Esophagus squamous epithelium (tissue), 5 donors: ENCODE results near the gene TMEM256. TPM values are rescaled to one million over a fixed set of nuclear protein-coding genes. Genes with fewer than 3 reads are reported as not detected.
A peak's percentile ranks its signal among the peaks of the same experiment; 100 is the strongest.

Source experiments
- DNase-seq: peaks from one replicate; lab custom pipeline; 2025; lab: John Stamatoyannopoulos, UW
- H3K27ac ChIP-seq, 4 donors: fragments of 200-600 bp; sonication (generic); one replicate each; pipeline ENCODE4 v1.5.1; 2016 to 2019; ENCODE audit warnings: mild to moderate bottlenecking in 1 of 4
- H3K27me3 ChIP-seq, 4 donors: fragments of 200-600 bp; sonication (generic); 1 replicate in 3 of 4; 2 replicates in 1 of 4; pipeline versions ENCODE4 v1.5.1 to v1.6.0; 2017 to 2021; ENCODE audit warnings: antibody characterized with exemption in 1 of 4
- H3K36me3 ChIP-seq, 3 donors: fragments of 200-600 bp; sonication (generic); one replicate each; pipeline ENCODE4 v1.5.1; 2016 to 2019
- H3K4me1 ChIP-seq, 3 donors: fragments of 200-600 bp; sonication (generic); one replicate each; pipeline ENCODE4 v1.5.1; 2017 to 2019
- H3K4me3 ChIP-seq, 4 donors: fragments of 200-600 bp; sonication (generic); 1 replicate in 3 of 4; 2 replicates in 1 of 4; pipeline ENCODE4 v1.5.1; 2016 to 2019; ENCODE audit warnings: mild to moderate bottlenecking in 2 of 4, moderate library complexity in 1 of 4
- H3K9me3 ChIP-seq, 3 donors: fragments of 200-600 bp; sonication (generic); one replicate each; pipeline ENCODE4 v1.5.1; 2016 to 2019
- POLR2A ChIP-seq, 4 donors: fragments of 450-650 bp; IDR thresholded peaks; one replicate each; pipeline ENCODE4 v1.6.1; 2017; ENCODE audit warnings: antibody characterized with exemption in 4 of 4, mild to moderate bottlenecking in 4 of 4, moderate library complexity in 3 of 4
- WGBS, 2 donors: methylation state at CpG; one replicate each; pipeline ENCODE4 v1.1.5; 2018; 5-methylcytosine and 5-hydroxymethylcytosine counted together
- intact Hi-C: fragments of 100-400 bp; cut with DNase I; formaldehyde crosslinking; loops from one replicate; pipeline ENCODE4 v1.15.0; 2022
- total RNA-seq, 4 donors: library from RNA; depleted of rRNA; stranded (reverse); fragments of >200 nt; gene quantifications; one replicate each; pipeline ENCODE4 v1.1.0, GENCODE V29; 2016
- TF ChIP-seq, protein P1 (sequence below), 6 experiments: fragments of 450-650 bp in 4 of 6; fragments of 200-600 bp in 2 of 6; sonication (generic) in 2 of 6; IDR thresholded peaks; one replicate each; pipeline ENCODE4 v1.5.1; 2016 to 2019; ENCODE audit warnings: antibody characterized with exemption in 6 of 6, mild to moderate bottlenecking in 4 of 6, moderate library complexity in 4 of 6
- donor health status: DM: yes; HTN: yes; CAD: no.

TMEM256 gene
- total RNA-seq, 4 donors from 2014 or later: 27.9 to 88.0 (median 66.7) TPM

DNA sequence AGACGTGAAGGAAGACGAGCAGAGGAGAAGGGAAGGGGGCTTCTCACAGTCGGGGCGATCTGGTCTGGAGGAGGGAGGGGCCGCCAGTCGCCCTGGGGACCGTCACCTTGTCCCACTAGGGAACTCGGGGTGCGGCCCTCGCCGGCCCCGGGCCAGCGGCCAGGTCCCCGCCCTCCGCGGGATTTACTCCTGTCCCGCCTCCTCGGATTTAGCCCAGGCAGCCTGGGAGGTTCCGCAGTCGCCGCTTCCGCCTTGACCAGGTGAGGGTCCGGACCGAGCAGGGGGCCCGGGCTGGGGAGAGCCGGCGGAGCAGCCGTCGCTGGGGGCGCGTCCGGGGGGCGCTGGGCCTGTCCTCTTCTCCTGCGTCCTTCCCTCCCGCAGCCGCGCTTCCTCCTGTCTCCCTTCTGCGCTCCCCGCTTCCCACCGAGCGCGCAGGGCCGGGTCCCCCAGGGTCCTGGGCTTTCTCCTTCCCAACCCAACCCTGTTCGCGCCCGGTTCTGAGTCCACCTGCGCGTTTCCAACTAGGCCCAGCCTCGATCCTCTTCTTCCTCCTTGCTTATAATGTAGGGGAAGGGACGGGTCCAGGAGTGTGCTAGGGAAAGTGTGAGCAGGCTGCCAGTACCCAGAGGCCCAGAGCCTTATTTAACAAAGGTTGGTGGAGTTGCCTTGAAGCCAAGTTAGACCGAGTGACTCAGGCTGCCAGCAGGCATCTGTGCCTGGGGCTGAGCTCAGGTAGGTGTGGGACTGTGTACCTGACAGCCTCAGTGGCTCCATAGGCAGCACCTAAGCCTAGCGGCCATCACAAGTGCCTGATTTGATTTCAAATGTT is 22.8 kb downstream of the TMEM256 start, which contains the start of gene TNK1:
TSS of gene TNK1 (plus strand) at position 235 of the 829 bp plus-strand sequence. CDS start 1,838 bp downstream, outside the sequence.
- peak in 2 of 4 donors; percentile 58 to 65 for TF ChIP-seq POLR2A (IDR thresholded peaks at IDR 0.05)
- TF ChIP-seq, protein P1, sequence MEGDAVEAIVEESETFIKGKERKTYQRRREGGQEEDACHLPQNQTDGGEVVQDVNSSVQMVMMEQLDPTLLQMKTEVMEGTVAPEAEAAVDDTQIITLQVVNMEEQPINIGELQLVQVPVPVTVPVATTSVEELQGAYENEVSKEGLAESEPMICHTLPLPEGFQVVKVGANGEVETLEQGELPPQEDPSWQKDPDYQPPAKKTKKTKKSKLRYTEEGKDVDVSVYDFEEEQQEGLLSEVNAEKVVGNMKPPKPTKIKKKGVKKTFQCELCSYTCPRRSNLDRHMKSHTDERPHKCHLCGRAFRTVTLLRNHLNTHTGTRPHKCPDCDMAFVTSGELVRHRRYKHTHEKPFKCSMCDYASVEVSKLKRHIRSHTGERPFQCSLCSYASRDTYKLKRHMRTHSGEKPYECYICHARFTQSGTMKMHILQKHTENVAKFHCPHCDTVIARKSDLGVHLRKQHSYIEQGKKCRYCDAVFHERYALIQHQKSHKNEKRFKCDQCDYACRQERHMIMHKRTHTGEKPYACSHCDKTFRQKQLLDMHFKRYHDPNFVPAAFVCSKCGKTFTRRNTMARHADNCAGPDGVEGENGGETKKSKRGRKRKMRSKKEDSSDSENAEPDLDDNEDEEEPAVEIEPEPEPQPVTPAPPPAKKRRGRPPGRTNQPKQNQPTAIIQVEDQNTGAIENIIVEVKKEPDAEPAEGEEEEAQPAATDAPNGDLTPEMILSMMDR (IDR thresholded peaks at IDR 0.05): peak in 1 of 6 experiments; percentile 28
- Histone ChIP-seq H3K4me1 (peaks cover 20 to 53% (median 31%) of the 10 kb centered on the region in 3 donors), H3K9me3 (peaks cover 0 to 5% (median 0%) of the 10 kb centered on the region in 3 donors), H3K27ac (peak within 1 kb of the TSS; percentile 81 to 89 (median 85)), H3K27me3 (peaks cover 0 to 5% (median 0%) of the 10 kb centered on the region in 4 donors), H3K4me3 (peak within 1 kb of the TSS; percentile 49 to 73 (median 68)), H3K36me3 (peaks cover 0 to 33% (median 0%) of the 10 kb centered on the region in 3 donors)
- intact Hi-C loops: no loop called here
- DNase-seq: no peak
- WGBS, 2 donors: 3 to 5% methylated on average over 4 to 34 of the region's 52 CpGs

DNA sequence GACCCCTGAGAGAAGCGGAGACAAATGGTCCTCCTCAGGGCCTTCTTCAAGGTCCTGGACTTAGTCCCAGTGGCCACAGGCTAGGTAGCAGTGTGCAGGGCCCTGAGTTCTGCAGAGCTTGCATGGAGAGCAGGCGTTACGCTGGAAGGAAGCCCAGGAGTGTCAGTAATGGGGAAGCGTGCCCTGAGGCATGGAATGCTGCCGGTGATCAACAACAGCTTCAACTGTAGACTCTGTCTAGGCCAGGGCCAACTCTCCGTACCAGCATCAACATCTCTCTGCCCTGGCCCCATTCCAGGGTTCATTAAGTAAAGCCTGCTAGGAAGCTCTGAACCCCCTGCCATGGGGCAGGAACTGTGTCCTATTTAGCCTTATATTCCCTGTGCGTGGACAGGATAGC is 23.6 kb downstream of the TMEM256 start:
- intact Hi-C loops: no loop called here
- H3K9me3 ChIP-seq: peaks cover 0 to 5% (median 0%) of the 10 kb centered on the region in 3 donors
- H3K4me3 ChIP-seq: peak overlapping the region; percentile 49 to 73 (median 68)
- no peak for DNase-seq
- H3K36me3 ChIP-seq: peaks cover 0 to 25% (median 0%) of the 10 kb centered on the region in 3 donors
- WGBS, 2 donors: 20% methylated on average over 2 of the region's 7 CpGs; no CpG with 5 or more reads in 1 of the 2 donors
- peaks cover 20 to 53% (median 31%) of the 10 kb centered on the region in 3 donors for H3K4me1 ChIP-seq
- TF ChIP-seq, protein P1 (IDR thresholded peaks at IDR 0.05): no peak
- TF ChIP-seq POLR2A (IDR thresholded peaks at IDR 0.05): no peak
- peak overlapping the region; percentile 81 to 89 (median 85) for H3K27ac ChIP-seq
- H3K27me3 ChIP-seq: peaks cover 0 to 5% (median 0%) of the 10 kb centered on the region in 4 donors

DNA sequence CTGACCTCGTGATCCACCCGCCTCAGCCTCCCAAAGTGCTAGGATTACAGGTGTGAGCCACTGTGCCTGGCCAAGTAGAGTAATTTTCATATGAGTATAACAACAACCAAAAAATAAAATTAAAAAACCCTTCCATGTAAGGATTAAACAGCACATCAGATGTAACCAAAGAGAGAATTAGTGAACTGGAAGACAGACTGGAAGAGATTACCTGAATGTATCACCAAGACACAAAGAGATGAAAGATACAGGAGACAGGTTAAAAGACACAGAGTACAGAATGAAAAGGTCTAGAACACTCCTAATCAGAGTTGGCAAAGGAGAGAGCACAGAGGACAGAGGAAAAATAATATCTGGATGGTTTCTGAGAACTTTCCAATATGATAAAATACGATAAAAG is 24.8 kb downstream of the TMEM256 start:
- DNase-seq: no peak
- Histone ChIP-seq H3K27ac (no peak overlapping the region), H3K36me3 (peaks cover 0 to 13% (median 0%) of the 10 kb centered on the region in 3 donors), H3K9me3 (peaks cover 0 to 5% (median 0%) of the 10 kb centered on the region in 3 donors), H3K27me3 (peaks cover 0 to 5% (median 0%) of the 10 kb centered on the region in 4 donors), H3K4me3 (no peak overlapping the region), H3K4me1 (peaks cover 19 to 45% (median 30%) of the 10 kb centered on the region in 3 donors)
- TF ChIP-seq, protein P1 (IDR thresholded peaks at IDR 0.05): no peak
- TF ChIP-seq POLR2A (IDR thresholded peaks at IDR 0.05): no peak
- WGBS, 2 donors: 91 to 97% methylated on average over 3 of the region's 3 CpGs
- intact Hi-C loops: no loop called here

DNA sequence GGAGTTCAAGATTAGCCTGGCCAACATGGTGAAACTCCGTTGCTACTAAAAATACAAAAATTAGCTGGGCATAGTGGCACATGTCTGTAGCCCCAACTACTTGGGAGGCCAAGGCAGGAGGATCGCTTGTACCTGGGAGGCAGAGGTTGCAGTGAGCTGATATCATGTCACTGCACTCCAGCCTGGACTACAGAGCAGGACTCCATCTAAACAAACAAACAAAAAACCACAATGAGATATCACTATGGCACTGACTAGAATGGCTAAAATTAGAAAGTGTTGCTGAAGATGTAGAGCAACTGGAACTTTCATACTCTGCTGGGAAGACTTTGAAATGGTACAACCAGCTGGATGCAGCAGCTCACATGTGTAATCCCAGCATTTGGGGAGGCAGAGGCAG is 29.5 kb downstream of the TMEM256 start:
- Histone ChIP-seq H3K9me3 (peaks cover 0 to 5% (median 0%) of the 10 kb centered on the region in 3 donors), H3K4me1 (no peaks in the 10 kb centered on the region), H3K4me3 (no peak overlapping the region), H3K36me3 (no peaks in the 10 kb centered on the region), H3K27me3 (no peaks in the 10 kb centered on the region), H3K27ac (no peak overlapping the region)
- 83 to 88% methylated on average over 2 of the region's 2 CpGs for WGBS, 2 donors
- TF ChIP-seq, protein P1 (IDR thresholded peaks at IDR 0.05): no peak
- no peak for TF ChIP-seq POLR2A (IDR thresholded peaks at IDR 0.05)
- DNase-seq: no peak
- intact Hi-C loops: no loop called here

DNA sequence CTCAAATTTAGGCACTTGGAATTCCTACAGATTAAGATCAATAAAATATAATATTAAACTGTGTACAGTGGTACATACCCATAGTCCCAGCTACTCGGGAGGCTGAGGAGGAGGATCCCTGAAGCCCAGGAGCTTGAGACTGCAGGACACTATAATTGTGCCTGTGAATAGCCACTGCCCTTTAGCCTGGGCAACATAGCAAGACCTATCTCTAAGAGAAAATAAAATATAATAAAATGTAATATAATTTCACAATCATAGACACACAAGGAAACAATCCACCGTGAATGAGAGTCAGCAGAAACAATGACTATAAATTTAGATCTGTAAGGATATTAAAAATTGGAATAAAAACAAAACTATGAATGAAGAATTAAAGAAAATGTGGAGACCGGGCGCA is 33.0 kb downstream of the TMEM256 start:
- 67 to 77% methylated on average over 4 of the region's 4 CpGs for WGBS, 2 donors
- intact Hi-C loops: no loop called here
- no peak overlapping the region for H3K27ac ChIP-seq
- H3K4me3 ChIP-seq: no peak overlapping the region
- no peaks in the 10 kb centered on the region for H3K9me3 ChIP-seq
- no peak for DNase-seq
- no peaks in the 10 kb centered on the region for H3K27me3 ChIP-seq
- no peaks in the 10 kb centered on the region for H3K4me1 ChIP-seq
- H3K36me3 ChIP-seq: no peaks in the 10 kb centered on the region
- TF ChIP-seq, protein P1 (IDR thresholded peaks at IDR 0.05): no peak
- TF ChIP-seq POLR2A (IDR thresholded peaks at IDR 0.05): no peak
